Measurements from ENCODE around the gene TEX11. TPM values are rescaled to one million over a fixed set of nuclear protein-coding genes. Genes with fewer than 3 reads are reported as not detected.
"Not testable (repeated sequence)": the region's sequence is repeated elsewhere in the genome, so short reads cannot be mapped to it uniquely, and the experiment has no call there.

TEX11 gene
- total and polyA plus RNA-seq, 2 of the 13 experiments (the other 11 are each of a cell fraction or from before 2014, with no cell fraction given), result not detected

GRCh38 chrX:70806081-70806480 is 102.4 kb downstream of the TEX11 start:
- in situ Hi-C loops (cut with HindIII; ENCODE audit: extremely low pct_ligation_motif_present, low pct_unique_long_range_greater_than_20kb) (no loop called here), intact Hi-C loops (cut with micrococcal nuclease; ENCODE audit: unreplicated experiment) (no loop called here)
- no TSS peak for BruUV-seq (replicated peaks)
- POLR2A ChIA-PET, result no interaction called here
- Histone ChIP-seq H4K20me1 (ENCODE audit: insufficient read depth, low read length) (no peaks in the 10 kb centered on the region), H3K27me3 (ENCODE audit: control insufficient read depth in 1 of 2, insufficient read depth in 2 of 2, low read length in 2 of 2) (no peaks in the 10 kb centered on the region), H3K27ac (ENCODE audit: extremely low read length, insufficient read depth, low read length) (no peak overlapping the region), H3K4me3 (replicated peaks in 1 of 3; ENCODE audit: insufficient read depth in 1 of 3, low read depth in 2 of 3, low read length in 3 of 3) (no peak overlapping the region), H2AFZ (ENCODE audit: low read length) (no peak overlapping the region), H3K4me1 (ENCODE audit: insufficient read depth, low read length) (no peaks in the 10 kb centered on the region), H3K9me3 (ENCODE audit: low read length) (no peaks in the 10 kb centered on the region), H3K4me2 (ENCODE audit: low read depth, low read length) (no peak overlapping the region), H3K36me3 (replicated peaks in 1 of 2; ENCODE audit: control insufficient read depth in 1 of 2, insufficient read depth in 2 of 2, low read length in 2 of 2) (no peaks in the 10 kb centered on the region), H3K9ac (ENCODE audit: insufficient read depth, low read depth, low read length) (no peak overlapping the region), H3K79me2 (ENCODE audit: insufficient read depth, low read length) (no peaks in the 10 kb centered on the region)
- CTCF ChIA-PET (ENCODE audit: low intra/inter-chr PET ratio, low total read pairs), result no interaction called here
- ATAC-seq (no peak), DNase-seq (ENCODE audit: low spot score) (no peak), FAIRE-seq (no peak)
- TF ChIP-seq MEF2D (CRISPR knock-in tag; IDR thresholded peaks at IDR 0.05), result no peak
- no peak for TF ChIP-seq AGO1 (IDR thresholded peaks at IDR 0.05; ENCODE audit: low read depth, low read length, poor library complexity, severe bottlenecking)
- no peak for TF ChIP-seq ZNF326 (CRISPR knock-in tag; IDR thresholded peaks at IDR 0.05; ENCODE audit: borderline replicate concordance)
- no peak for TF ChIP-seq ISX (CRISPR knock-in tag; conservative IDR thresholded peaks at IDR 0.05)
- TF ChIP-seq FOXP1 (IDR thresholded peaks at IDR 0.05), result no peak
- TF ChIP-seq FOXP1 (CRISPR knock-in tag; IDR thresholded peaks at IDR 0.05), result no peak
- no peak for TF ChIP-seq SMAD3 (CRISPR knock-in tag; IDR thresholded peaks at IDR 0.05)
- TF ChIP-seq GLI4 (CRISPR knock-in tag; IDR thresholded peaks at IDR 0.05; ENCODE audit: borderline replicate concordance), result no peak
- no peak for TF ChIP-seq BCL3 (CRISPR knock-in tag; IDR thresholded peaks at IDR 0.05)
- TF ChIP-seq NR1H2 (CRISPR knock-in tag; IDR thresholded peaks at IDR 0.05; ENCODE audit: borderline replicate concordance, low read depth), result no peak
- TF ChIP-seq NFIC (IDR thresholded peaks at IDR 0.05; ENCODE audit: low read length), result no peak
- no peak for TF ChIP-seq TFDP1 (CRISPR knock-in tag; IDR thresholded peaks at IDR 0.05; ENCODE audit: borderline replicate concordance)
- no peak for TF ChIP-seq ZNF317 (CRISPR knock-in tag; IDR thresholded peaks at IDR 0.05)
- TF ChIP-seq FLYWCH1 (CRISPR knock-in tag; IDR thresholded peaks at IDR 0.05), result no peak
- TF ChIP-seq IRX3 (CRISPR knock-in tag; IDR thresholded peaks at IDR 0.05; ENCODE audit: borderline replicate concordance, low read depth), result no peak
- TF ChIP-seq ZIK1 (CRISPR knock-in tag; IDR thresholded peaks at IDR 0.05; ENCODE audit: borderline replicate concordance, low read depth), result no peak
- WGBS (ENCODE audit: low lambda C conversion rate), result 12% methylated on average over 6 of the region's 8 CpGs

- 0% methylated on average over 1 of the region's 1 CpG for WGBS (ENCODE audit: low lambda C conversion rate)
- intact Hi-C loops (cut with micrococcal nuclease; ENCODE audit: unreplicated experiment), result not testable (repeated sequence)
These were observed 111.8 kb downstream of the TEX11 start for GRCh38 chrX:70796742-70797141.

More at GRCh38 chrX:70796742-70797141, 111.8 kb downstream of the TEX11 start:
- BruUV-seq (replicated peaks); H4K20me1 ChIP-seq (ENCODE audit: insufficient read depth, low read length); DNase-seq (ENCODE audit: low spot score); H3K4me3 ChIP-seq (replicated peaks in 1 of 3; ENCODE audit: insufficient read depth in 1 of 3, low read depth in 2 of 3, low read length in 3 of 3); H3K9me3 ChIP-seq (ENCODE audit: low read length); H3K27me3 ChIP-seq (ENCODE audit: control insufficient read depth in 1 of 2, insufficient read depth in 2 of 2, low read length in 2 of 2); H3K4me2 ChIP-seq (ENCODE audit: low read depth, low read length); H3K79me2 ChIP-seq (ENCODE audit: insufficient read depth, low read length); in situ Hi-C loops (cut with HindIII; ENCODE audit: extremely low pct_ligation_motif_present, low pct_unique_long_range_greater_than_20kb); ATAC-seq; H3K4me1 ChIP-seq (ENCODE audit: insufficient read depth, low read length); FAIRE-seq; H2AFZ ChIP-seq (ENCODE audit: low read length); H3K27ac ChIP-seq (ENCODE audit: extremely low read length, insufficient read depth, low read length); CTCF ChIA-PET (ENCODE audit: low intra/inter-chr PET ratio, low total read pairs); H3K36me3 ChIP-seq (replicated peaks in 1 of 2; ENCODE audit: control insufficient read depth in 1 of 2, insufficient read depth in 2 of 2, low read length in 2 of 2); POLR2A ChIA-PET; H3K9ac ChIP-seq (ENCODE audit: insufficient read depth, low read depth, low read length): not testable (repeated sequence)
